Hematopoietic multipotent progenitor cell treated with erythropoietin and hydrocortisone succinate and interleukin-3 and kit ligand, for 4 days (in vitro differentiated cells): ENCODE data around the gene DNPH1.

Experiments used
- DNase-seq: peaks from one replicate; pipeline ENCODE4 v3.0.0-alpha.2; 2015

Gene DNPH1

GRCh38 chr6:43180058-43180457 is 49.2 kb downstream of the DNPH1 start:
- DNase-seq = no peak

- DNase-seq = no peak
Observed at GRCh38 chr6:43178951-43179830, 50.1 kb downstream of the DNPH1 start.

DNA sequence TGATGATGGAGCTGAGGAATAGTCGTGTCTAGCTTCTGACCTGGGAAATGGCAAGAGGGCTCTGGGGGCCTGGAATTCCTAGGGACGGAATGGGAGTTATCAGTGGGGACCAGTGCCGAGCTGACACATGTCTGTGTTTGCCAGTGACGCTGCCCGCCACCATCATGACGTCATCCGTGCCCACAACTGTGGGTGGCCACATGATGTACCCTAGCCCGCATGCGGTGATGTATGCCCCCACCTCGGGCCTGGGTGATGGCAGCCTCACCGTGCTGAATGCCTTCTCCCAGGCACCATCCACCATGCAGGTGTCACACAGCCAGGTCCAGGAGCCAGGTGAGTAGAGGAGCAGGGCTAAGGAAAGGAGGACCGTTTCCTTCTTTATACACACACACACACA is 51.1 kb downstream of the DNPH1 start:
- no peak for DNase-seq

GRCh38 chr6:43176423-43176786 is 52.9 kb downstream of the DNPH1 start:
- DNase-seq = no peak

DNA sequence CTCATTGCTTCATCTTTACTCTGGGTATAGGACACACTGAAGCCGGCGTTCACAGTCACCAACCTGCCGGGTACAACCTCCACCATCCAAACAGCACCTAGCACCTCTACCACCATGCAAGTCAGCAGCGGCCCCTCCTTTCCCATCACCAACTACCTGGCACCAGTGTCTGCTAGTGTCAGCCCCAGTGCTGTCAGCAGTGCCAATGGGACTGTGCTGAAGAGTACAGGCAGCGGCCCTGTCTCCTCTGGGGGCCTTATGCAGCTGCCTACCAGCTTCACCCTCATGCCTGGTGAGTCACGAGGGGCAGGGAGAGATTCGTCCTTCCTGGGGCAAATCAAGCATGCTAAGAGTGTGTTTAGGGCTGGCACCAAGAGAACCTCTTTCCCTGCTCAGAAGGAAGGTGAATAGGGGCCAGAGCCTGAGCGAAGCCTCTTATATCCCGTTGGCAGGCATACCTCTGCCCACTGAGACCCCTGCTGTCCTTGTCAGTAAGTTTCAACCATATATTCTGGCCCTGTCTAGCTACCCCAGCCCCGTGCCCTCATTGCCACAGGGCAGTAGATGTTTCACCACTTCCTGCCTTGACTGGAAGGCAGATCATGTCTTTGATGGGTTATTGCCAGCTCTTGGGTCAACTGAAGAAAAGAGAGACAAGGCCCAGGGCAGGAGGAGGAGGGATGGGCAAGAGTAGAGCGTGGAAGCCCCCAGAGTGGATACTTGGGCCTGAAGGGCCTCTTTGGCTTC is 53.4 kb downstream of the DNPH1 start:
- no peak for DNase-seq
